IMR-90 (cell line): ENCODE data around the gene PRKCE. TPM values are rescaled to one million over a fixed set of nuclear protein-coding genes. Genes with fewer than 3 reads are reported as not detected.
A peak's percentile ranks its signal among the peaks of the same experiment; 100 is the strongest.

Source experiments
- ATAC-seq: fragments of 200-7000 bp; cut with Tn5 transposase; 2 replicates; pipeline ENCODE4 v1.9.1; 2020; ENCODE audit warnings: low read depth, mild to moderate bottlenecking, moderate library complexity
- BruUV-seq: library from RNA; stranded (reverse); fragments of 400-500 nt; replicated peaks from 2 replicates; lab custom pipeline; 2021; lab: Mats Ljungman, UMichigan
- CTCF ChIA-PET: fragments of 300-600 bp; formaldehyde crosslinking; extraction: SDS; loops from one replicate; lab custom pipeline; 2021; ENCODE audit warnings: antibody characterized with exemption; lab: Yijun Ruan, JAX
- POLR2A ChIA-PET: fragments of 300-600 bp; sonication (Branson Sonifier 250); formaldehyde crosslinking; loops from one replicate; lab custom pipeline; 2022; ENCODE audit warnings: antibody characterized with exemption; ENCODE audit not compliant: unreplicated experiment; lab: Charles Lee
- DNase-seq: peaks from one replicate; pipeline ENCODE4 v3.0.0; 2013
- H2AFZ ChIP-seq: replicated peaks from 2 replicates; pipeline ENCODE3; 2013; ENCODE audit warnings: low read length, mild to moderate bottlenecking; ENCODE audit not compliant: poor library complexity
- H2AK5ac ChIP-seq: 2 replicates; pipeline ENCODE4 v1.6.1; 2013; ENCODE audit warnings: low read depth, low read length, inconsistent platforms
- H2AK9ac ChIP-seq: replicated peaks from 2 replicates; pipeline ENCODE3; 2013; ENCODE audit warnings: mild to moderate bottlenecking, low read depth, low read length, moderate library complexity; ENCODE audit not compliant: poor library complexity
- H2BK120ac ChIP-seq: 2 replicates; pipeline ENCODE4 v1.6.1; 2013; ENCODE audit warnings: low read depth, low read length, inconsistent platforms
- H2BK15ac ChIP-seq: 3 replicates; pipeline ENCODE4 v1.6.1; 2013; ENCODE audit warnings: low read depth, low read length, inconsistent platforms
- H2BK20ac ChIP-seq: 2 replicates; pipeline ENCODE4 v1.6.1; 2013; ENCODE audit warnings: low read depth, mild to moderate bottlenecking, inconsistent platforms, low read length, moderate library complexity
- H2BK5ac ChIP-seq: 2 replicates; pipeline ENCODE4 v1.6.1; 2013; ENCODE audit warnings: mild to moderate bottlenecking, low read depth, low read length, inconsistent platforms; ENCODE audit not compliant: poor library complexity, severe bottlenecking
- H3K14ac ChIP-seq: replicated peaks from 2 replicates; pipeline ENCODE4 v1.6.1; 2013; ENCODE audit warnings: low read depth, low read length, inconsistent platforms
- H3K18ac ChIP-seq: 2 replicates; pipeline ENCODE4 v1.6.1; 2013; ENCODE audit warnings: low read depth, low read length, control low read depth
- H3K23ac ChIP-seq: 2 replicates; pipeline ENCODE4 v1.6.1; 2013; ENCODE audit warnings: low read depth, low read length, inconsistent platforms
- H3K27ac ChIP-seq: 2 replicates; pipeline ENCODE4 v1.5.1; 2013; ENCODE audit warnings: mild to moderate bottlenecking, control low read depth, low read length; ENCODE audit not compliant: insufficient read depth
- H3K27me3 ChIP-seq: 2 replicates; pipeline ENCODE4 v1.6.1; 2013; ENCODE audit warnings: low read length; ENCODE audit not compliant: control insufficient read depth, insufficient read depth
- H3K36me3 ChIP-seq: 2 replicates; pipeline ENCODE4 v1.6.1; 2013; ENCODE audit warnings: low read length, mixed read lengths; ENCODE audit not compliant: control insufficient read depth, insufficient read depth
- H3K4ac ChIP-seq: 2 replicates; pipeline ENCODE4 v1.6.1; 2013; ENCODE audit warnings: low read depth, low read length, inconsistent platforms
- H3K4me1 ChIP-seq: 2 replicates; pipeline ENCODE4 v1.6.1; 2013; ENCODE audit warnings: low read length, mixed read lengths; ENCODE audit not compliant: control insufficient read depth, insufficient read depth
- H3K4me2 ChIP-seq: 2 replicates; pipeline ENCODE4 v1.6.1; 2013; ENCODE audit warnings: low read depth, mild to moderate bottlenecking, control low read depth, low read length, moderate library complexity
- H3K4me3 ChIP-seq: 2 replicates; pipeline ENCODE4 v1.5.1; 2013; ENCODE audit warnings: low read depth, mild to moderate bottlenecking, control low read depth, low read length, moderate library complexity; ENCODE audit not compliant: insufficient read depth
- H3K56ac ChIP-seq: 2 replicates; pipeline ENCODE4 v1.6.1; 2013; ENCODE audit warnings: low read length, inconsistent platforms; ENCODE audit not compliant: insufficient read depth; ENCODE audit errors: extremely low read depth
- H3K79me1 ChIP-seq, 2 experiments: 2 replicates each; pipeline ENCODE4 v1.6.1; 2013; ENCODE audit warnings: low read length in 2 of 2, inconsistent platforms in 1 of 2, low read depth in 1 of 2
- H3K9ac ChIP-seq: 2 replicates; pipeline ENCODE4 v1.6.1; 2013; ENCODE audit warnings: low read depth, low read length, control low read depth
- H3K9me1 ChIP-seq: 2 replicates; pipeline ENCODE4 v1.6.1; 2013; ENCODE audit warnings: low read length, inconsistent platforms; ENCODE audit not compliant: insufficient read depth
- H3K9me3 ChIP-seq: 2 replicates; pipeline ENCODE4 v1.6.1; 2013; ENCODE audit warnings: low read length; ENCODE audit not compliant: control insufficient read depth, insufficient read depth
- H4K20me1 ChIP-seq: 2 replicates; pipeline ENCODE4 v1.6.1; 2013; ENCODE audit warnings: low read length, inconsistent platforms; ENCODE audit not compliant: insufficient read depth
- H4K5ac ChIP-seq: 2 replicates; pipeline ENCODE4 v1.6.1; 2013; ENCODE audit warnings: mild to moderate bottlenecking, low read depth, low read length, control low read depth
- H4K8ac ChIP-seq, 2 experiments: 2 replicates each; pipeline ENCODE4 v1.6.1; 2013; ENCODE audit warnings: low read depth in 2 of 2, low read length in 2 of 2, control low read depth in 1 of 2, inconsistent platforms in 1 of 2
- H4K91ac ChIP-seq: 2 replicates; pipeline ENCODE4 v1.6.1; 2013; ENCODE audit warnings: low read depth, low read length, inconsistent platforms; ENCODE audit not compliant: insufficient read depth
- CHD1 ChIP-seq: IDR thresholded peaks from 2 replicates; pipeline ENCODE4 v1.6.1; 2012; ENCODE audit warnings: low read depth, low read length, improper control_type of control experiment
- CTCF ChIP-seq: conservative IDR thresholded peaks from 2 replicates; pipeline ENCODE4 v1.5.1; 2012; ENCODE audit warnings: mild to moderate bottlenecking, low read depth, low read length, improper control_type of control experiment
- MAZ ChIP-seq: IDR thresholded peaks from 2 replicates; pipeline ENCODE4 v1.6.1; 2012; ENCODE audit warnings: low read depth, mild to moderate bottlenecking, low read length, improper control_type of control experiment, moderate library complexity, borderline replicate concordance
- NFE2L2 ChIP-seq: fragments of 150-350 bp; IDR thresholded peaks from 2 replicates; pipeline ENCODE4 v1.6.1; 2016; ENCODE audit warnings: low read depth, mild to moderate bottlenecking, low read length
- POLR2A ChIP-seq: IDR thresholded peaks from 2 replicates; pipeline ENCODE4 v1.6.1; 2012; ENCODE audit warnings: mild to moderate bottlenecking, low read depth, low read length
- RAD21 ChIP-seq: IDR thresholded peaks from 2 replicates; pipeline ENCODE4 v1.6.1; 2012; ENCODE audit warnings: low read length, improper control_type of control experiment
- SMC3 ChIP-seq: fragments of 150-350 bp; IDR thresholded peaks from 2 replicates; pipeline ENCODE4 v1.6.1; 2016; ENCODE audit warnings: low read depth, mild to moderate bottlenecking, antibody characterized with exemption, low read length, moderate library complexity
- WGBS, 2 experiments: methylation state at CpG; one replicate each; pipeline versions ENCODE4 v1.1.5 to v1.1.7; 2013; ENCODE audit warnings: missing lambda C conversion rate in 2 of 2; ENCODE audit not compliant: insufficient read length in 1 of 2; ENCODE audit errors: extremely low coverage in 2 of 2; 5-methylcytosine and 5-hydroxymethylcytosine counted together
- dilution Hi-C: fragments of 300-500 bp; cut with HindIII; formaldehyde crosslinking; loops from one replicate; pipeline ENCODE4 v1.14.3; 2018; ENCODE audit warnings: low sequenced_read_pairs; ENCODE audit not compliant: unreplicated experiment
- in situ Hi-C: fragments of 300-500 bp; cut with MboI; formaldehyde crosslinking; loops from 3 replicates; pipeline ENCODE4 v1.14.3; 2019; ENCODE audit warnings: low sequenced_read_pairs, inconsistent platforms, mixed read lengths
- intact Hi-C: fragments of 100-400 bp; cut with micrococcal nuclease; formaldehyde crosslinking; loops from 2 replicates; pipeline ENCODE4 v1.10.0; 2022
- polyA plus RNA-seq, 3 experiments: library from polyadenylated mRNA; depleted of rRNA; stranded (reverse); fragments of >200 nt; gene quantifications; 2 replicates each; pipeline ENCODE4 v1.2.3, GENCODE V29; 2012; ENCODE audit warnings: low replicate concordance in 1 of 3
- total RNA-seq: library from RNA; depleted of rRNA; stranded (reverse); fragments of >200 nt; gene quantifications from 2 replicates; pipeline ENCODE4 v1.2.3, GENCODE V29; 2012
- TF ChIP-seq, protein P1 (sequence below): fragments of 150-350 bp; IDR thresholded peaks from 2 replicates; pipeline ENCODE4 v1.6.1; 2016; ENCODE audit warnings: low read depth, mild to moderate bottlenecking, low read length, moderate library complexity, borderline replicate concordance

The PRKCE gene
- total and polyA plus RNA-seq, 2 of the 4 experiments (the other 2 are of a cell fraction) = 8.1 to 32.4 TPM

- Histone ChIP-seq H4K20me1 (peaks cover 8% of the 10 kb centered on the region; the same call in 1 of the 2 replicates), H2AK5ac (no peak overlapping the region)
- POLR2A ChIA-PET = no interaction called here
Observed at GRCh38 chr2:45649462-45649857, 2.0 kb upstream of the PRKCE start.

More at GRCh38 chr2:45649462-45649857, 2.0 kb upstream of the PRKCE start:
- Histone ChIP-seq H2AFZ (peak overlapping the region; percentile 95), H3K27me3 (no peaks in the 10 kb centered on the region), H3K9me1 (no peaks in the 10 kb centered on the region), H3K56ac (peak overlapping the region; percentile 33; the same call in 1 of the 2 replicates), H2BK15ac (peak overlapping the region; percentile 10; the same call in 1 of the 3 replicates), H2BK20ac (no peak overlapping the region), H4K8ac (peak overlapping the region; percentile 20 to 28; a peak in 2 of 4 replicates), H4K91ac (no peak overlapping the region), H3K4me1 (peaks cover 4% of the 10 kb centered on the region), H3K23ac (peak overlapping the region; percentile 57), H3K27ac (peak overlapping the region; percentile 83), H3K79me1 (peaks cover 18 to 32% of the 10 kb centered on the region in 2 experiments), H4K5ac (no peak overlapping the region; the same call in 1 of the 2 replicates), H3K9me3 (no peaks in the 10 kb centered on the region), H2BK120ac (no peak overlapping the region), H2BK5ac (no peak overlapping the region), H3K4ac (peak overlapping the region; percentile 7; the same call in 1 of the 2 replicates), H3K4me2 (peak overlapping the region; percentile 85), H3K4me3 (peak overlapping the region; percentile 49), H3K9ac (peak overlapping the region; percentile 73), H3K14ac (peak overlapping the region; percentile 47; the same call in 1 of the 2 replicates), H2AK9ac (peak overlapping the region; percentile 21), H3K18ac (peak overlapping the region; percentile 14; the same call in 1 of the 2 replicates), H3K36me3 (no peaks in the 10 kb centered on the region)
- WGBS, 2 experiments = 27% methylated on average over 5 of the region's 10 CpGs; no CpG with 5 or more reads in 1 of the 2 experiments
- intact Hi-C loops (no loop called here), in situ Hi-C loops (loop anchor here (5.0 to 25.0 kb wide), 3 partner anchors 128 to 663 kb away; no protein-coding TSS in a partner anchor), dilution Hi-C loops (loop anchor here (25.0 kb wide), 1 partner anchor 288 kb away; no protein-coding TSS in a partner anchor)
- no peak for TF ChIP-seq POLR2A
- no peak for TF ChIP-seq CHD1
- TF ChIP-seq, protein P1, sequence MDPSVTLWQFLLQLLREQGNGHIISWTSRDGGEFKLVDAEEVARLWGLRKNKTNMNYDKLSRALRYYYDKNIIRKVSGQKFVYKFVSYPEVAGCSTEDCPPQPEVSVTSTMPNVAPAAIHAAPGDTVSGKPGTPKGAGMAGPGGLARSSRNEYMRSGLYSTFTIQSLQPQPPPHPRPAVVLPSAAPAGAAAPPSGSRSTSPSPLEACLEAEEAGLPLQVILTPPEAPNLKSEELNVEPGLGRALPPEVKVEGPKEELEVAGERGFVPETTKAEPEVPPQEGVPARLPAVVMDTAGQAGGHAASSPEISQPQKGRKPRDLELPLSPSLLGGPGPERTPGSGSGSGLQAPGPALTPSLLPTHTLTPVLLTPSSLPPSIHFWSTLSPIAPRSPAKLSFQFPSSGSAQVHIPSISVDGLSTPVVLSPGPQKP = no peak
- TF ChIP-seq NFE2L2 = no peak
- TF ChIP-seq SMC3 = no peak
- TF ChIP-seq RAD21 = no peak
- TF ChIP-seq MAZ = no peak
- no peak for TF ChIP-seq CTCF
- CTCF ChIA-PET = interaction anchor here (1.4 to 1.5 kb wide), 2 partner anchors 83 to 286 kb away, joined by 3 read pairs; no protein-coding TSS in a partner anchor
- ATAC-seq = no peak
- DNase-seq = peak; percentile 13
- BruUV-seq = no TSS peak
